ENCODE data around the gene FIBP.

The FIBP gene

GRCh38 chr11:65883058-65883761 is 5.1 kb downstream of the FIBP start:
- POLR2A ChIA-PET: interaction anchor here (1.5 kb wide), 1 partner anchor 17 kb away, joined by 5 read pairs; no protein-coding TSS in a partner anchor
- no peak for DNase-seq (ENCODE audit: extremely low spot score)
- TF ChIP-seq CTCF (IDR thresholded peaks at IDR 0.05; ENCODE audit: control extremely low read depth, extremely low read depth, low read depth, missing control alignments): no peak
- CTCF ChIA-PET: interaction anchor here (1.1 to 19.3 kb wide), 16 partner anchors 7 to 230 kb away, joined by 3 to 535 read pairs (median 12); partner anchors contain the start of genes CCDC85B, CFL1, EFEMP2 and FIBP

GRCh38 chr11:65882120-65883057 is 5.9 kb downstream of the FIBP start:
- ChIA-PET POLR2A (interaction anchor here (1.0 kb wide), 1 partner anchor 23 kb away, joined by 4 read pairs; the partner anchor contains the start of gene MUS81), CTCF (interaction anchor here (1.0 to 19.3 kb wide), 5 partner anchors 10 to 107 kb away, joined by 4 to 535 read pairs (median 199); partner anchors contain the start of genes CCDC85B, CFL1, EFEMP2 and FIBP)
- TF ChIP-seq CTCF (IDR thresholded peaks at IDR 0.05; ENCODE audit: control extremely low read depth, extremely low read depth, low read depth, missing control alignments): no peak
- DNase-seq (ENCODE audit: extremely low spot score): no peak

- CTCF ChIA-PET: interaction anchor here (14.1 to 19.3 kb wide), 3 partner anchors 11 to 108 kb away, joined by 199 to 535 read pairs (median 287); partner anchors contain the start of genes CCDC85B, CFL1, EFEMP2 and FIBP
- POLR2A ChIA-PET: interaction anchor here (0.6 to 1.0 kb wide), 2 partner anchors 21 to 176 kb away, joined by 3 to 4 read pairs; partner anchors contain the start of gene MUS81
- no peak for TF ChIP-seq CTCF (IDR thresholded peaks at IDR 0.05; ENCODE audit: control extremely low read depth, extremely low read depth, low read depth, missing control alignments)
- no peak for DNase-seq (ENCODE audit: extremely low spot score)
These were observed 7.3 kb downstream of the FIBP start for GRCh38 chr11:65880844-65881421.

- no peak for TF ChIP-seq CTCF (IDR thresholded peaks at IDR 0.05; ENCODE audit: control extremely low read depth, extremely low read depth, low read depth, missing control alignments)
- DNase-seq (ENCODE audit: extremely low spot score): no peak
- POLR2A ChIA-PET: no interaction called here
- CTCF ChIA-PET: interaction anchor here (14.1 to 19.3 kb wide), 3 partner anchors 12 to 109 kb away, joined by 199 to 535 read pairs (median 287); partner anchors contain the start of genes CCDC85B, CFL1, EFEMP2 and FIBP
These were observed 8.2 kb downstream of the FIBP start for GRCh38 chr11:65880027-65880426.

GRCh38 chr11:65879617-65880016 is 8.7 kb downstream of the FIBP start, which contains the start of gene CTSW:
Gene CTSW, plus strand, starts transcription at chr11:65879837. Its CDS starts 18 bp downstream, at chr11:65879855.
- DNase-seq (ENCODE audit: extremely low spot score): no peak
- ChIA-PET CTCF (interaction anchor here (14.1 to 19.3 kb wide), 3 partner anchors 13 to 110 kb away, joined by 199 to 535 read pairs (median 287); partner anchors contain the start of genes CCDC85B, CFL1, EFEMP2 and FIBP), POLR2A (interaction anchor here (0.6 kb wide), 1 partner anchor 20 kb away, joined by 3 read pairs; the partner anchor contains the start of gene MUS81)
- TF ChIP-seq CTCF (IDR thresholded peaks at IDR 0.05; ENCODE audit: control extremely low read depth, extremely low read depth, low read depth, missing control alignments): no peak

All from GM10248 (cell line).